GM23338 (cell line): ENCODE measurements around the gene ARHGEF3. TPM values are rescaled to one million over a fixed set of nuclear protein-coding genes. Genes with fewer than 3 reads are reported as not detected.

Source experiments
- ATAC-seq: fragments of 200-7000 bp; cut with Tn5 transposase; 3 replicates; pipeline ENCODE4 v1.9.1; 2020
- DNase-seq: peaks from one replicate; pipeline ENCODE4 v3.0.0-alpha.2; 2015; ENCODE audit warnings: low spot score
- H2AFZ ChIP-seq: fragments of 200-600 bp; sonication (generic); 2 replicates; pipeline ENCODE4 v1.8.0; 2016; ENCODE audit warnings: antibody characterized with exemption, mild to moderate bottlenecking, moderate library complexity
- H3F3A ChIP-seq: fragments of 200-600 bp; sonication (generic); replicated peaks from 2 replicates; pipeline ENCODE4 v1.8.0; 2017; ENCODE audit warnings: antibody characterized with exemption, mixed run types, low read depth
- H3K27ac ChIP-seq: fragments of 200-600 bp; sonication (generic); 2 replicates; pipeline ENCODE4 v1.6.1; 2016; ENCODE audit warnings: low read depth
- H3K27me3 ChIP-seq: fragments of 200-600 bp; sonication (generic); 2 replicates; pipeline ENCODE4 v1.8.0; 2016; ENCODE audit warnings: mild to moderate bottlenecking, mixed run types, moderate library complexity; ENCODE audit not compliant: insufficient read depth
- H3K36me3 ChIP-seq: fragments of 200-600 bp; sonication (generic); 2 replicates; pipeline ENCODE4 v1.8.0; 2016; ENCODE audit warnings: mild to moderate bottlenecking; ENCODE audit not compliant: insufficient read depth
- H3K4me1 ChIP-seq: fragments of 200-600 bp; sonication (generic); 2 replicates; pipeline ENCODE4 v1.8.0; 2016; ENCODE audit warnings: mild to moderate bottlenecking, moderate library complexity; ENCODE audit not compliant: insufficient read depth
- H3K4me2 ChIP-seq: fragments of 200-600 bp; sonication (generic); 2 replicates; pipeline ENCODE4 v1.7.1; 2017; ENCODE audit warnings: mixed run types
- H3K4me3 ChIP-seq: fragments of 200-600 bp; sonication (generic); 2 replicates; pipeline ENCODE4 v1.6.1; 2016; ENCODE audit warnings: mixed run types
- H3K79me2 ChIP-seq: fragments of 200-600 bp; sonication (generic); replicated peaks from 2 replicates; pipeline ENCODE4 v1.8.0; 2017; ENCODE audit warnings: mild to moderate bottlenecking; ENCODE audit not compliant: insufficient read depth
- H3K9me2 ChIP-seq: fragments of 200-600 bp; sonication (generic); 2 replicates; pipeline ENCODE4 v1.8.0; 2017; ENCODE audit not compliant: insufficient read depth
- H4K20me1 ChIP-seq: fragments of 200-600 bp; sonication (generic); replicated peaks from 2 replicates; pipeline ENCODE4 v1.8.0; 2017; ENCODE audit warnings: mild to moderate bottlenecking; ENCODE audit not compliant: insufficient read depth
- H3K27ac Mint-ChIP-seq: 2 replicates; pipeline ENCODE4 v1.8.0; 2020; ENCODE audit warnings: inconsistent platforms, mild to moderate bottlenecking, moderate library complexity, mixed read lengths
- H3K27me3 Mint-ChIP-seq: 3 replicates; pipeline ENCODE4 v1.8.0; 2022; ENCODE audit warnings: low read depth, mild to moderate bottlenecking, moderate library complexity, mixed read lengths, inconsistent platforms; ENCODE audit not compliant: insufficient read depth, poor library complexity
- H3K36me3 Mint-ChIP-seq: 3 replicates; pipeline ENCODE4 v1.8.0; 2021; ENCODE audit warnings: low read depth, mild to moderate bottlenecking, inconsistent platforms, moderate library complexity, mixed read lengths
- H3K4me1 Mint-ChIP-seq: 3 replicates; pipeline ENCODE4 v1.8.0; 2020; ENCODE audit warnings: mild to moderate bottlenecking, inconsistent platforms, mixed read lengths
- H3K4me3 Mint-ChIP-seq: 3 replicates; pipeline ENCODE4 v1.8.0; 2021; ENCODE audit warnings: moderate library complexity, mild to moderate bottlenecking, inconsistent platforms, mixed read lengths
- H3K9me3 Mint-ChIP-seq: 3 replicates; pipeline ENCODE4 v1.8.0; 2020; ENCODE audit warnings: moderate library complexity, mild to moderate bottlenecking, inconsistent platforms, mixed read lengths
- CREB1 ChIP-seq: fragments of 250-450 bp; sonication (Bioruptor Pico); IDR thresholded peaks from 2 replicates; pipeline ENCODE4 v1.5.0; 2020; ENCODE audit warnings: low read depth, mild to moderate bottlenecking, moderate library complexity
- EZH2 ChIP-seq: fragments of 200-600 bp; sonication (generic); IDR thresholded peaks from one replicate; pipeline ENCODE4 v1.8.0; 2017; ENCODE audit warnings: antibody characterized with exemption, mild to moderate bottlenecking, low read depth; ENCODE audit not compliant: unreplicated experiment
- EZH2phosphoT487 ChIP-seq: fragments of 200-600 bp; sonication (generic); IDR thresholded peaks from one replicate; pipeline ENCODE4 v1.8.1; 2018; ENCODE audit warnings: antibody characterized with exemption; ENCODE audit not compliant: unreplicated experiment
- JUNB ChIP-seq: IDR thresholded peaks from one replicate; pipeline ENCODE4 v1.6.1; 2016; ENCODE audit warnings: antibody characterized with exemption; ENCODE audit not compliant: unreplicated experiment
- NANOG ChIP-seq: IDR thresholded peaks from 2 replicates; pipeline ENCODE4 v1.6.1; 2016; ENCODE audit warnings: antibody characterized with exemption, borderline replicate concordance
- POLR2AphosphoS5 ChIP-seq: IDR thresholded peaks from 2 replicates; pipeline ENCODE4 v1.6.1; 2016; ENCODE audit warnings: antibody characterized with exemption, low read depth
- STAT1 ChIP-seq: IDR thresholded peaks from one replicate; pipeline ENCODE4 v1.6.1; 2016; ENCODE audit warnings: antibody characterized with exemption; ENCODE audit not compliant: unreplicated experiment
- ZNF114 ChIP-seq: fragments of 250-450 bp; sonication (Bioruptor Pico); IDR thresholded peaks from 2 replicates; pipeline ENCODE4 v1.5.0; 2020; ENCODE audit warnings: mild to moderate bottlenecking, moderate library complexity
- ZNF331 ChIP-seq: fragments of 250-450 bp; sonication (Bioruptor Pico); IDR thresholded peaks from 2 replicates; pipeline ENCODE4 v1.5.0; 2020; ENCODE audit warnings: low read depth, mild to moderate bottlenecking, moderate library complexity
- polyA plus RNA-seq: library from polyadenylated mRNA; unstranded; fragments of >200 nt; fragmentation: Nextera tagmentation; extraction: Ambion mirVana; gene quantifications from 2 replicates; pipeline ENCODE4 v1.2.1, GENCODE V29; 2016
- total RNA-seq: library from RNA; depleted of rRNA; stranded (reverse); fragments of >200 nt; shearing (Covaris generic); gene quantifications from 2 replicates; pipeline ENCODE4 v1.2.3, GENCODE V29; 2014
- TF ChIP-seq, protein P1 (sequence below): fragments of 250-450 bp; sonication (Bioruptor Pico); IDR thresholded peaks from 2 replicates; pipeline ENCODE4 v1.5.0; 2020; ENCODE audit warnings: mild to moderate bottlenecking, moderate library complexity
- TF ChIP-seq, protein P2 (sequence below), 2 experiments: fragments of 200-600 bp in 1 of 2; sonication (generic) in 1 of 2; conservative IDR thresholded peaks; 2 replicates each; pipeline versions ENCODE4 v1.5.1 to v1.6.1; 2016 to 2017; ENCODE audit warnings: antibody characterized with exemption in 2 of 2, low read depth in 2 of 2, mild to moderate bottlenecking in 2 of 2, moderate library complexity in 1 of 2
- TF ChIP-seq, protein P3 (sequence below): IDR thresholded peaks from one replicate; pipeline ENCODE4 v1.6.1; 2018; ENCODE audit warnings: antibody characterized with exemption; ENCODE audit not compliant: unreplicated experiment
- TF ChIP-seq, protein P4 (sequence below): IDR thresholded peaks from 2 replicates; pipeline ENCODE4 v1.6.1; 2016; ENCODE audit warnings: antibody characterized with exemption

ARHGEF3 gene
- total and polyA plus RNA-seq, 2 experiments from 2014 or later = 5.0 to 5.1 TPM

DNA sequence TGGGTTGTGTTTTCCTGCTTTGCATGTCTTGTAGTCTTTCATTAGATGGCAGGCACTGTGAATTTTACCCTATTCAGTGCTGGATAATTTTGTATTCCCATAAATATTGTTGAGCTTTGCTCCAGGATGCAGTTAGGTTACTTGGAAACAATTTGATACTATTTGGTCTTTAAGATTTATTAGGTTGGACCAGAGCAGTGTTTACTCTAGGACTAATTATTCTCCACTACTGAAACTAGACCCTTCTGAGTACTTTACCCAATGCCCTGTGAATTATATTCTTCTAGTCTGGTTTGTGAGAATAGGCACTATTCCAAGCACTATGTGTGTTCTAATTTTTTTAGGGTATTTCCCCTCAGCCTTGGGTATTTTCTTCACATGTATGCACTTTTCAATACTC lies 80.9 kb downstream of the ARHGEF3 start:
- Mint-ChIP-seq H3K4me1 (no peaks in the 10 kb centered on the region; the same call in 2 of the 3 replicates), H3K4me3 (no peak overlapping the region), H3K27ac (no peak overlapping the region), H3K9me3 (peaks cover 26% of the 10 kb centered on the region), H3K36me3 (peaks cover 17% of the 10 kb centered on the region; the same call in 2 of the 3 replicates), H3K27me3 (peaks cover 7% of the 10 kb centered on the region)
- H3K4me3 ChIP-seq = no peak overlapping the region
- no peaks in the 10 kb centered on the region for H3K27me3 ChIP-seq
- H3K9me2 ChIP-seq = no peaks in the 10 kb centered on the region
- H3K4me1 ChIP-seq = no peaks in the 10 kb centered on the region
- no peak overlapping the region for H3K4me2 ChIP-seq
- no peaks in the 10 kb centered on the region for H3K36me3 ChIP-seq
- no peak for TF ChIP-seq ZNF331 (CRISPR knock-in tag)
- TF ChIP-seq CREB1 = no peak
- no peak for TF ChIP-seq ZNF114 (CRISPR knock-in tag)
- TF ChIP-seq JUNB = no peak
- TF ChIP-seq, protein P1, sequence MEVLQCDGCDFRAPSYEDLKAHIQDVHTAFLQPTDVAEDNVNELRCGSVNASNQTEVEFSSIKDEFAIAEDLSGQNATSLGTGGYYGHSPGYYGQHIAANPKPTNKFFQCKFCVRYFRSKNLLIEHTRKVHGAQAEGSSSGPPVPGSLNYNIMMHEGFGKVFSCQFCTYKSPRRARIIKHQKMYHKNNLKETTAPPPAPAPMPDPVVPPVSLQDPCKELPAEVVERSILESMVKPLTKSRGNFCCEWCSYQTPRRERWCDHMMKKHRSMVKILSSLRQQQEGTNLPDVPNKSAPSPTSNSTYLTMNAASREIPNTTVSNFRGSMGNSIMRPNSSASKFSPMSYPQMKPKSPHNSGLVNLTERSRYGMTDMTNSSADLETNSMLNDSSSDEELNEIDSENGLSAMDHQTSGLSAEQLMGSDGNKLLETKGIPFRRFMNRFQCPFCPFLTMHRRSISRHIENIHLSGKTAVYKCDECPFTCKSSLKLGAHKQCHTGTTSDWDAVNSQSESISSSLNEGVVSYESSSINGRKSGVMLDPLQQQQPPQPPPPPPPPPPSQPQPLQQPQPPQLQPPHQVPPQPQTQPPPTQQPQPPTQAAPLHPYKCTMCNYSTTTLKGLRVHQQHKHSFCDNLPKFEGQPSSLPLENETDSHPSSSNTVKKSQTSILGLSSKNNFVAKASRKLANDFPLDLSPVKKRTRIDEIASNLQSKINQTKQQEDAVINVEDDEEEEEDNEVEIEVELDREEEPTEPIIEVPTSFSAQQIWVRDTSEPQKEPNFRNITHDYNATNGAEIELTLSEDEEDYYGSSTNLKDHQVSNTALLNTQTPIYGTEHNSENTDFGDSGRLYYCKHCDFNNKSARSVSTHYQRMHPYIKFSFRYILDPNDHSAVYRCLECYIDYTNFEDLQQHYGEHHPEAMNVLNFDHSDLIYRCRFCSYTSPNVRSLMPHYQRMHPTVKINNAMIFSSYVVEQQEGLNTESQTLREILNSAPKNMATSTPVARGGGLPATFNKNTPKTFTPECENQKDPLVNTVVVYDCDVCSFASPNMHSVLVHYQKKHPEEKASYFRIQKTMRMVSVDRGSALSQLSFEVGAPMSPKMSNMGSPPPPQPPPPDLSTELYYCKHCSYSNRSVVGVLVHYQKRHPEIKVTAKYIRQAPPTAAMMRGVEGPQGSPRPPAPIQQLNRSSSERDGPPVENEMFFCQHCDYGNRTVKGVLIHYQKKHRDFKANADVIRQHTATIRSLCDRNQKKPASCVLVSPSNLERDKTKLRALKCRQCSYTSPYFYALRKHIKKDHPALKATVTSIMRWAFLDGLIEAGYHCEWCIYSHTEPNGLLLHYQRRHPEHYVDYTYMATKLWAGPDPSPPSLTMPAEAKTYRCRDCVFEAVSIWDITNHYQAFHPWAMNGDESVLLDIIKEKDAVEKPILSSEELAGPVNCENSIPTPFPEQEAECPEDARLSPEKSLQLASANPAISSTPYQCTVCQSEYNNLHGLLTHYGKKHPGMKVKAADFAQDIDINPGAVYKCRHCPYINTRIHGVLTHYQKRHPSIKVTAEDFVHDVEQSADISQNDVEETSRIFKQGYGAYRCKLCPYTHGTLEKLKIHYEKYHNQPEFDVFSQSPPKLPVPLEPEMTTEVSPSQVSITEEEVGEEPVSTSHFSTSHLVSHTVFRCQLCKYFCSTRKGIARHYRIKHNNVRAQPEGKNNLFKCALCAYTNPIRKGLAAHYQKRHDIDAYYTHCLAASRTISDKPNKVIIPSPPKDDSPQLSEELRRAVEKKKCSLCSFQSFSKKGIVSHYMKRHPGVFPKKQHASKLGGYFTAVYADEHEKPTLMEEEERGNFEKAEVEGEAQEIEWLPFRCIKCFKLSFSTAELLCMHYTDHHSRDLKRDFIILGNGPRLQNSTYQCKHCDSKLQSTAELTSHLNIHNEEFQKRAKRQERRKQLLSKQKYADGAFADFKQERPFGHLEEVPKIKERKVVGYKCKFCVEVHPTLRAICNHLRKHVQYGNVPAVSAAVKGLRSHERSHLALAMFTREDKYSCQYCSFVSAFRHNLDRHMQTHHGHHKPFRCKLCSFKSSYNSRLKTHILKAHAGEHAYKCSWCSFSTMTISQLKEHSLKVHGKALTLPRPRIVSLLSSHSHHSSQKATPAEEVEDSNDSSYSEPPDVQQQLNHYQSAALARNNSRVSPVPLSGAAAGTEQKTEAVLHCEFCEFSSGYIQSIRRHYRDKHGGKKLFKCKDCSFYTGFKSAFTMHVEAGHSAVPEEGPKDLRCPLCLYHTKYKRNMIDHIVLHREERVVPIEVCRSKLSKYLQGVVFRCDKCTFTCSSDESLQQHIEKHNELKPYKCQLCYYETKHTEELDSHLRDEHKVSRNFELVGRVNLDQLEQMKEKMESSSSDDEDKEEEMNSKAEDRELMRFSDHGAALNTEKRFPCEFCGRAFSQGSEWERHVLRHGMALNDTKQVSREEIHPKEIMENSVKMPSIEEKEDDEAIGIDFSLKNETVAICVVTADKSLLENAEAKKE (CRISPR knock-in tag) = no peak
- no peak for TF ChIP-seq POLR2AphosphoS5
- TF ChIP-seq, protein P2, sequence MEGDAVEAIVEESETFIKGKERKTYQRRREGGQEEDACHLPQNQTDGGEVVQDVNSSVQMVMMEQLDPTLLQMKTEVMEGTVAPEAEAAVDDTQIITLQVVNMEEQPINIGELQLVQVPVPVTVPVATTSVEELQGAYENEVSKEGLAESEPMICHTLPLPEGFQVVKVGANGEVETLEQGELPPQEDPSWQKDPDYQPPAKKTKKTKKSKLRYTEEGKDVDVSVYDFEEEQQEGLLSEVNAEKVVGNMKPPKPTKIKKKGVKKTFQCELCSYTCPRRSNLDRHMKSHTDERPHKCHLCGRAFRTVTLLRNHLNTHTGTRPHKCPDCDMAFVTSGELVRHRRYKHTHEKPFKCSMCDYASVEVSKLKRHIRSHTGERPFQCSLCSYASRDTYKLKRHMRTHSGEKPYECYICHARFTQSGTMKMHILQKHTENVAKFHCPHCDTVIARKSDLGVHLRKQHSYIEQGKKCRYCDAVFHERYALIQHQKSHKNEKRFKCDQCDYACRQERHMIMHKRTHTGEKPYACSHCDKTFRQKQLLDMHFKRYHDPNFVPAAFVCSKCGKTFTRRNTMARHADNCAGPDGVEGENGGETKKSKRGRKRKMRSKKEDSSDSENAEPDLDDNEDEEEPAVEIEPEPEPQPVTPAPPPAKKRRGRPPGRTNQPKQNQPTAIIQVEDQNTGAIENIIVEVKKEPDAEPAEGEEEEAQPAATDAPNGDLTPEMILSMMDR (conservative IDR thresholded peaks at IDR 0.05; ENCODE audit: low read depth in 2 of 2) = no peak
- no peak for TF ChIP-seq STAT1
- TF ChIP-seq, protein P3, sequence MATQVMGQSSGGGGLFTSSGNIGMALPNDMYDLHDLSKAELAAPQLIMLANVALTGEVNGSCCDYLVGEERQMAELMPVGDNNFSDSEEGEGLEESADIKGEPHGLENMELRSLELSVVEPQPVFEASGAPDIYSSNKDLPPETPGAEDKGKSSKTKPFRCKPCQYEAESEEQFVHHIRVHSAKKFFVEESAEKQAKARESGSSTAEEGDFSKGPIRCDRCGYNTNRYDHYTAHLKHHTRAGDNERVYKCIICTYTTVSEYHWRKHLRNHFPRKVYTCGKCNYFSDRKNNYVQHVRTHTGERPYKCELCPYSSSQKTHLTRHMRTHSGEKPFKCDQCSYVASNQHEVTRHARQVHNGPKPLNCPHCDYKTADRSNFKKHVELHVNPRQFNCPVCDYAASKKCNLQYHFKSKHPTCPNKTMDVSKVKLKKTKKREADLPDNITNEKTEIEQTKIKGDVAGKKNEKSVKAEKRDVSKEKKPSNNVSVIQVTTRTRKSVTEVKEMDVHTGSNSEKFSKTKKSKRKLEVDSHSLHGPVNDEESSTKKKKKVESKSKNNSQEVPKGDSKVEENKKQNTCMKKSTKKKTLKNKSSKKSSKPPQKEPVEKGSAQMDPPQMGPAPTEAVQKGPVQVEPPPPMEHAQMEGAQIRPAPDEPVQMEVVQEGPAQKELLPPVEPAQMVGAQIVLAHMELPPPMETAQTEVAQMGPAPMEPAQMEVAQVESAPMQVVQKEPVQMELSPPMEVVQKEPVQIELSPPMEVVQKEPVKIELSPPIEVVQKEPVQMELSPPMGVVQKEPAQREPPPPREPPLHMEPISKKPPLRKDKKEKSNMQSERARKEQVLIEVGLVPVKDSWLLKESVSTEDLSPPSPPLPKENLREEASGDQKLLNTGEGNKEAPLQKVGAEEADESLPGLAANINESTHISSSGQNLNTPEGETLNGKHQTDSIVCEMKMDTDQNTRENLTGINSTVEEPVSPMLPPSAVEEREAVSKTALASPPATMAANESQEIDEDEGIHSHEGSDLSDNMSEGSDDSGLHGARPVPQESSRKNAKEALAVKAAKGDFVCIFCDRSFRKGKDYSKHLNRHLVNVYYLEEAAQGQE = no peak
- TF ChIP-seq, protein P4, sequence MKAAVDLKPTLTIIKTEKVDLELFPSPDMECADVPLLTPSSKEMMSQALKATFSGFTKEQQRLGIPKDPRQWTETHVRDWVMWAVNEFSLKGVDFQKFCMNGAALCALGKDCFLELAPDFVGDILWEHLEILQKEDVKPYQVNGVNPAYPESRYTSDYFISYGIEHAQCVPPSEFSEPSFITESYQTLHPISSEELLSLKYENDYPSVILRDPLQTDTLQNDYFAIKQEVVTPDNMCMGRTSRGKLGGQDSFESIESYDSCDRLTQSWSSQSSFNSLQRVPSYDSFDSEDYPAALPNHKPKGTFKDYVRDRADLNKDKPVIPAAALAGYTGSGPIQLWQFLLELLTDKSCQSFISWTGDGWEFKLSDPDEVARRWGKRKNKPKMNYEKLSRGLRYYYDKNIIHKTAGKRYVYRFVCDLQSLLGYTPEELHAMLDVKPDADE = no peak
- no peak for TF ChIP-seq EZH2
- no peak for TF ChIP-seq NANOG
- TF ChIP-seq EZH2phosphoT487 = no peak
- H3K79me2 ChIP-seq = no peaks in the 10 kb centered on the region
- H3F3A ChIP-seq = no peaks in the 10 kb centered on the region
- H2AFZ ChIP-seq = no peak overlapping the region
- no peaks in the 10 kb centered on the region for H4K20me1 ChIP-seq
- DNase-seq (no peak), ATAC-seq (no peak)
- no peak overlapping the region for H3K27ac ChIP-seq
